Hematopoietic multipotent progenitor cell treated with erythropoietin and hydrocortisone succinate and interleukin-3 and kit ligand, for 17 days (in vitro differentiated cells): ENCODE data around the gene ZFR2.

Source experiments
- DNase-seq: peaks from one replicate; pipeline ENCODE4 v3.0.0-alpha.2; 2015; ENCODE audit warnings: low spot score

Gene ZFR2

DNA sequence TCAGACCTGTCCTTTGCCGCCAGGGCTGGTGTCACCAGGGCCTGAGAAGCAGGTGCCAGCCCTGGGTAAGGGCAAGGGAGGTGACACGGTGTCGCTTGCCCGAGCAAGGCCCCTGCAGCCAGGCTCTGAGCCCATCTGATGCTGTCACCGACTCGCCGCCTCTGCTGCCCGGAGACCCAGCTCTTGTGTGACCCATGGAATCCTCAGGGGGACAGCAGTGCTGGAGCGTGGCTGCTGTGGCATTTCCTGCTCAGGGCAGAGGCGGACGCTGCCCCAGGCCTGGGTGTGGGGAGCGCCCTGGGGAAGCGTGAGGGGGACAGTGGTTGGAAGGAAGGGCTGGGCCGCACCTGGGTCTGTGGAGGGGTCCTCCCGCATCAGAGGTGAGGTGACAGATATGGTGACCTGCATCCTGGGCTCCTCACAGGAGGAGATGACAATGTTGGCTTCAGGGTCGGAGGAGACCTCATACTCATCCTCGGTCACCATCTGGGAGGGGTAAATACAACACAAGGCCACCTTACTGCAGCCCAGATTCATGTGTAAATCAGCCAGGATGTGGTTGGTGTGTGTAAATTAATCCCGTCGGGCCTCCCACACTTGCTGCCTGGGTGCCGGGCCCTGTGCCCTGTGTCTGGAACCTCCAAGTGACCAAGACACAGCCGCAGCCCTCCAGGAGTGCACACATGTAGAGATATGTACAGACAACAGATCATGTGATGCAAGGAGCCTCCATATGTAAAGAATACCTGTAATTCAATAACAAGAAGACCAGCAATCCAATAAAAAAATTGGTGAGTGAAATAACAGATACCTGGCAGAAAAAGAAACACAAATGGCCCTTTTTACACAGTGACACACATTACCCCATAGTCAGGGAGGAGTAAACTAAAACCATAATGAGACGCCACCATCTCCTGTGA is 55.1 kb downstream of the ZFR2 start:
- no peak for DNase-seq

DNA sequence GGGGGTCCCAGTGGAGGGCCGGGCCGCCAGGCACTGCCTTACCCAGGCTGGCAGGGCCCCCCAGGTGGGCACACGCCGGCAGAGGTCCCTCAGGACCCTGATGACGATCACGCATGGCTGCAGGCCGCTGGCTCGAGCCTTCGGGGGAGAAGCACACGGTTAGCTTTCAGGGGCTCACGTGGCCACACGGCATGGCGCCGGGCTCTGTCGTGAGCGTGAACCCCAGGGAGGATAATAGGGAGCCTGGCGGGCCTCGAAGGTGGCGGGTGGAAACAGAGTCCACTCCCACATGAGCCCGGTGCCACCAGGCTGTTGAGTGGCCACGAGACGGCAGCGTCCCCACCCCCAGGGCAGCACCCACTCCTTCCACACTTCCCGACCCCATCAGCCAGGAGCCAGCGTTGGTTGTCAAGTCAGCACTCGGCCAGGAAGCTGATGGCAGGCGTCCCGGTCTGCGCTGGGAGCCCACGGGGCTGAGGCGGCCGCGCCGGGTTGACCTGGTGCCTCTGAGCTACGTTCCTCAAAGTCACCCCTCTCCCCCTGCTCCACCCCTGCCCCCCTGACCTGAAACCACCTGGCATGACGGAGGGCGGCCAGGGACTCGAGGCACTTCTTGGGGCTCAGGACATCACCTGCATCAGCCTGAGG is 58.0 kb downstream of the ZFR2 start:
- DNase-seq = no peak

DNA sequence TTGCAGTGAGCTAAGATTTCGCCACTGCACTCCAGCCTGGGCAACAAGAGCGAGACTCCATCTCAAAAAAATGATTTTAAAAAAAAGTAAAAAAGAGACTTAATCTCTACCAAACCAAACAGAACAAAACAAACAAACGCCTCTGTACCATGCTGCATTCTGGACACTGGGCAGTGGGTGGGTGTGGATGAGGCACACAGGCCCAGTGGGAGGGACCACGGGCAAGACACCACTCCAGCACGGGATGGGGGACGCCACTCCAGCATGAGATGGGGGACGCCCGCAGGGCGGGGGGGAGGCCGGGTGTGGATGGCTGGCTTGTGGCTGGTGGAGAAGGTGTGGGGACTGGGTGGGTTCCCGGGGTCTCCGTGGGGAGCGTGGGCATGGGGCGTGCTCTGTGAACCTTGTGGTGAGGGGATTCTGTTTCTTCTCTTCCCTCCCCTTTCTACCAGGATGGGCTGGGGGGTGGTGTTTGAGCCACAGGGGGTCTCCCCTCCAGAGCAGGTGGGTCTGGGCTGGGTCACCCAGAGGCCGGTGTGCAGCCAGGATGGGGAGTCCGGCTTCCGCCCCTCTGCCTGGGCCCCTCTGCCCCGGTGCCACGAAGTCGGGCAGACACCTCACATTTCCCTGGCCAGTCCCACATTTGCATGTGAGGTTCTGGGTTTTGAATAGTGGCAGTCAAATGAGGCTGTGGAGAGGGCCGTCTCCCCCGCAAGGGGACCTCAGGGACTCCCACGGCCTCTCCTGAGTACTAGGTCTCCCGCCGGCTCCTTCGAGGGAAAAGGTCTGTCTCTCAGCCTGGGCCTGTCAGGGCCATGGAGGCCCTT is 58.7 kb downstream of the ZFR2 start:
- DNase-seq = no peak

DNA sequence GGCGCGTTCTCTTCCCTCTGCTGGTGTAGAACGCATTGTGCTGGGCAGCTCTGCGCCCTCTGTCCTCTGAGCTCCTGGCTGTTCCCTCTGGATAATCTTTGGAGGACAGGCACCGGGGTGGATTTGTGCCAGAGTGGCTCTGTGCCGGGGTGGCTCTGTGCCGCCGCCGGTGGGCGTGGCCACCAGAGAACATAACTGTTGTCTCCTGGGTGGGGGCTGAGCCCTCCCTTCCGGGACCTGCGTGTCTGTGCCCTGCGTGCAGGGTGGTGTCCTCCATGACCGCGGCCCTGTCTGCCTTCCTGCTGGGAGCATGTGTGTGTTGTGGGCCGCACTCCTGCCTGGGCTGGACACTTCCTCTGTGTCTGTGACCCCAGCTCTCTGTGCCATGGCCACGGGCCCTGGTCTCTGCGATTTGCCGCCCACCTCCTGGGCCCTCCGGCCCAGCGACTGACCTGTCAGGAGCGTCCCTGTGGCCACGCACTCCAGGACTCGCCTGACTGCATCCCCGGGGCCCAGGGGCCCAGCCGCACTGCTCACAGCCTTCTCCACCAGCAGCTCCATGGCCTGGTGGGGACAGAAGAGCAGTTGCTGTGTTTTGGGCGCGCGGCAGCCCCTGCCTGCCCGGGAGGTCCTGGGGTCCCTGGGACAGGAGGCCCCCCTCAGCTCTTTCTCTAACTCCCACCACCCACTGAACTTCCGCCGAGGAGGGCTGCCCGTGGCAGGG is 60.3 kb downstream of the ZFR2 start:
- no peak for DNase-seq

DNA sequence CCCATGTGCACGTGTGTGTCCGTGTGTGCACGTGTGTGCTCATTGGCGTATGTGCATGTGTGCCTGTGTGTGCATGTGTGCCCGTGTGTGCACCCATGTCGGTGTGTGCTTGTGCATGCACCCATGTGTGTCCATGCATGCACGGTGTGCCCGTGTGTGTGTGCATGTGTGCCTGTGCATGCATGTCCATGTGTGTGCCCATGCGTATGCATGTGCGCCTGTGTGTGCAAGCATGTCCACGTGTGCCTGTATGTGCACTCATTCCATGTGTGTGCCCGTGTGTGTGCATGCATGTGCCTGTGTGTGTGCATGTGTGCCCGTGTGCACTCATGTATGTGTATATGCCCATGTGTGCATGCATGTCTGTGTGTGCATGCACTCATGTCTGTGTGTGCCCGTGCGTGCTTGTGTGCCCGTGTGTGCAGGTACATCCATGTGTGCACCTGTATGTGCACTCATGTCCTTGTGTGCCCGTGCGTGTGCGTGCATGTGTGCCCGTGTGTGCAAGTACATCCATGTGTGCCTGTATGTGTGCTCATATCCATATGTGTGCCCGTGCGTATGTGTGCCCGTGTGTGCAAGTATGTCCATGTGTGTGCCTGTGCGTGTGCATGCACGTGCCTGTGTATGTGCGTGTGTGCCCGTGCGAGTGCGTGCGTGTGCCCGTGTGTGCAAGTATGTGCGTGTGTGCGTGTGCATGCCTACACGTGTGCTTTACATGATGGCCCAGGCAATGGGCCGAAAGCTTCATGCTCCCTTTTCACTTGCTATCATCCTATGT is 61.1 kb downstream of the ZFR2 start:
- DNase-seq = no peak

DNA sequence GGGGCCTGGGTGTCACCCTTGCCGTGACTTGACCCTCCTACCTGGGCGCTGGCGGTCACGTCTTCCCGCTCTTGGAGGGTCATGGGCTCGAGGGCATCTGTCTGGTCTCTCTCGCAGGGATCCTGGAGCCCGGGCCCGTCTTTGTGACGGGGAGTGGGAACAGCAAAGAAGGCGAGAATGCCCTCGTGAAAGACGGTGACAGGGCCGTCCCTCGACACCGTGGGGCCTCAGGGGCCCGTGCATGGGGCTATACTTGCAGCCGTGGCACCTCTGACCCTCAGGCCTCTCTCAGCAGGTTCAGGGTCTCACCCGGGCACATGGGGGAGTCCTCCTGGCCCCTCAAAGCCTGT is 61.7 kb downstream of the ZFR2 start:
- no peak for DNase-seq

DNA sequence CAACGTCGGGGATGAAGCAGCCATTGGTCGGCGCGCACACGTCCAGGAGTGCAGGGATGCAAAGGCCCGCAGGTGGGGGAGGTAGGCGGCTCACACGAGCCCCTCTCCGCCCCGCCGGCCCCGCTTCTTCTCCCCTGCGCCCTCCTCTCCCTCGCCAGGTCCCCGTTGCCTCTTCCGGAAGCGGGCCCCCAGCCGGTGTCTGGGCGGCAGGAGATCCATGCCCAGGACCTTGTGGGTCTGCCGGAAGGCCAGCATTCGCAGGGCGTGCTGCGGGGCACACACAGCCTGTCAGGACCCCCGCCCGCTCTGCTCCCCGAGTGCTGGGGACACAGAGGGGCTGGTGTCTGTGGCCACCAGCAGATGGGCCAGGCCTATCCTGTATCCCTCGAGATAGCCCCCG is 63.0 kb downstream of the ZFR2 start:
- no peak for DNase-seq

DNA sequence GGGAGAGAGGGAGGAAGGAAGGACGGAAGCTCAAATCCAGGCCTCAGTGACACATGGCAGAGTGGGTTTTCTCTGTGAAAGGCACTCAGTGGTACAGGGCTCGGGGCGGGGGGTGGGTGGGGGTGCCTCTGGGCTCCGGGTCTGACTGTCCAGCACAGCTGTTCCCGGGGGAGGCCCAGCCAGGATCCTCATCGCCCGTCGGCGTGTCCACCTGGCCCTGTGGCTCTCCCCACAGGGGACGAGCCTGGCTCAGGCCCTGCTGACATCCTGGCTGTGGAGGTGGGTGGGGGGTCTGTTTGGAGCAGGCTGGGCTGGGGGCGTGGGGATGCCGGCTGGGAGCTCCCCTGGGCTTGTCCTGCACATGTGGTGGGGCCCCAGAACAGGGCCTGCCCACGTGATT is 64.4 kb downstream of the ZFR2 start:
- DNase-seq = no peak

DNA sequence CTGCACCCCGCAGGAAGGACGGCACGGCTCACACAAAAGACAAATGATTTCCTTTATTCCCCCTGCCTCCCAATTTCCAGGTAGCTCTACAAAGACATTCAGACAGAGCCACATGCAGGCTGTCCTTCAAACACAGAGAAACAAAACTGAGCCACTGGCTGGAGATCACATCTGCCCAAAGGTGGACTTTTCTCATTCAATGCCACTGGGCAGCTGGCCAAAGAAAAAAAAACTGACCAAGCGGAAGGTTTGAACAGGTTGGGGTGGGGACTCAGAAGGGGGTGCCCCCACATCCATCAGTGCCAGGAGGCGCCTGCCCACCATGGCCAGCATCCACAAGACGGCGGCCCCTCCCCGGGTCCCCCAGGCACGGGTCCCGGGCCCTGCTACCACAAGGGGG is 64.9 kb downstream of the ZFR2 start:
- no peak for DNase-seq

DNA sequence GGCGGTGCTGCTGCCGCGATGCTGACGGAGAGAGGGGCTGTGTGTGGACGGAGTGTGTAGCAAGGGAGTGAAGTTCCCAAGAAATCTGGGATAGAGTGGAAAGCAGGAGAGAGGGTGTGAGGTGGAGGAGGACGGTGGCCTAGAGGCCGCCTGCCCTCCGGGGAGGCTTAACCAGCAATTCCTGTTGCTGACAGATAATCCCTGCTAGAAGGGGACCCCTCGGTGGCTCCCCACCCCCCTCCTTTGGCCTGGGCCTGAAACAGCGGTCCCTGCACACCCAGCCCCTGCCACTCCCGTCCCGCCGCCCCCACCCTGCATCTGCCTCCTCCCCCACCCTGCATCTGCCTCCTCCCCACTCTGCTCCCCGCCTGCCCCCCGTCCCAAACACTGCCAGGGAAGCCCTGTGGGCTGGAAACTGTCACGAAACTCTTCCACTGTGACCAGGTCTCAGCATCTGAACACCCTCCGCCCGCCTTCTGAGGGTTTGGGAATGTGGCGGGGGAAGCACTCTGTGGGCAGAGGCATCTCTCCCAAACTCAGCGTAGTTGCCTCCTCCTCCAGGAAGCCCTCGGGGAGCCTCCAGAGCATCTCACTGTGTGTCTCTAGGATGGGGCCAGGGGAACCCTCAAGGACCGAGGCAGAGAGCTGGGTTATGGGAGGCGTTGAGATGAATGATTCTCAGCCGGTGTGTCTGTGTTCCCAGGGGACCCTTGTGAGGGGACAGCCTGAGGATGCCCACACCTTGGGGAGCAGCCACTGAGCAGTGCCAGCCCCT is 65.5 kb downstream of the ZFR2 start:
- no peak for DNase-seq

DNA sequence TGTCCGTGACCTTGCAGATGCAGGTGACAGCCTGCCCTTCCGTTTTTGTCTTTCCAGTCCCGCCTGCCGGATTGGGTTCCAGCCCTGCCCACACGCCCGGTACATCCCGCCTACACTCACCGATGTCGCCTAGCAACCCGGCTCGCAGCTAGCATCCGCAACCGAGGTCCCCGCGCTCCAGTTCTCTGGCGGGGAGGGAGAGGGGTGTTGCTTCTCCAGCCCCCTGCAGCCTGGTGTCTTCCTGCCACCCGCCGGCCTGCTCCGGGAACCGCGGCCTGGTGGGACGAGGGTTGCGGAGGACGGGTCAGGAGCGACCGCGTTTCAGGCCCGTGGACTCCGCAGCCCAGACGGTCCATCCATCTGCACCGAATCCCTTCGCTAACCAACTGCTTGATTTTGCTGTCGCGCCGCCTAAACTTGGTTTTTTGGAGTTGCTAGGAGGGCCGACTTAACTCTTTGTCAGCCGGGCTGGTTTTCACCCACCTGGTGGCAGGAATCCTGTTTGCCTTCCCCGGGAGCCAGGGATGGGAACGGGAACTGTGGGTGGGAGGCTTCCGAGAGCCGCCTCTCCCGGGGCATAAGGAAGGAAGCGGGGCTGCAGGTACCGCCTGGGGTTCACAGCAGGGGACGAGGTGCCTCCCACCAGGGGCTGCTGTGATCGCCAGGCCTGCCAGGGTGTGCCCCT is 67.3 kb downstream of the ZFR2 start:
- DNase-seq = no peak

DNA sequence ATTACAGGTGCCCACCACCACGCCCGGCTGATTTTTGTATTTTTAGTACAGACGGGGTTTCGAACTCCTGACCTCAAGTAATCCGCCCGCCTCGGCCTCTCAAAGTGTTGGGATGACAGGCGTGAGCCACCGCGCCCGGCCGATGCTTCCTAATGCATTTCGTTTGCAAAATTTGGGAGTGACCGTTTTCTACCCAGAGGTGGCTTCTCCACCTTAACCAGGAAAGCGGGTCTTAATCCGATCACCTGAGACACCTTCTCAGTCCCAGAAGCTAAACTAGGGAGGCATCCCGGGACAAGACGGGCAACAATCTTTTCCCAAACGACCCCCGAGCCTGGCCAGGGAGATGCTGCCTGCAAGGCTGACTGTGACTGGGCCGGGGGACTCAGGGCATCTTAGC is 67.8 kb downstream of the ZFR2 start:
- DNase-seq = no peak

DNA sequence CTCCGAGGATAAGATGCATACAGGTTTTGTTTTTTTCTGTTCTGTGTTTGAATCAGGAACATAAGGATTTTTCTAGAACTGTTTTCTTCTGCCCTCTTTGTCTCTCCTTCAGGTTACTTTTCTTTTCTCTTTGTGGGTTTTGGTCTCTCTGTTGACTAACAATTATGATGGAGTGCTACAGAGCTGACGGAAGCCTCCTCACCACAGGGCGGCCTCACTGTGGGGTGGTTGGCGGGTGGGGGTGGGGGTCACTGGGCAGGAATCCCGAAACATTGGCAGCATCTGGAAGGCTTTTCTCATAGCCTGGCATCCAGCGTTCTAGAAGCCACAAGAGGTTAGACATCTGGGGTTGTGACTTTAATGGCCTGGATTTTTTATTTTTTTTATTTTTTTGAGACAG is 70.7 kb downstream of the ZFR2 start:
- DNase-seq = no peak

DNA sequence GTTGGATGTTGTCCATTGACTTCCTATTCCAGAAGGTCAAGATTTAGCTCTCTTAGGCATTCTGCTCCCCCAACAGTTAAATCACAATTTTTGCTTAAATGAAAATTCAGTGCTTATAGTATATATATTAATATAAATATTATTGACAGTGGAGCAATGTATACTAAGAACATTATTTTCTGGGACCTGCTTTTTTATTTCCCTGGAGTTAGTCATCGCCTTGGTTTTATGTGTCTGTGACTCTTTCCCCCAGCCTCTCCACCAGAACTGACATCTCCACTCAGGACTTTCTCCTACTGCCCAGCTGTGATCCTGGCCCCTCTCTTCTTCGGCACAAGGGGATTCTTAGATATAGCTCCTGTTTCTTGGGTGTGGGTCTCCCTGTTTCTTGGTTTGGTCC is 72.5 kb downstream of the ZFR2 start:
- DNase-seq = no peak

DNA sequence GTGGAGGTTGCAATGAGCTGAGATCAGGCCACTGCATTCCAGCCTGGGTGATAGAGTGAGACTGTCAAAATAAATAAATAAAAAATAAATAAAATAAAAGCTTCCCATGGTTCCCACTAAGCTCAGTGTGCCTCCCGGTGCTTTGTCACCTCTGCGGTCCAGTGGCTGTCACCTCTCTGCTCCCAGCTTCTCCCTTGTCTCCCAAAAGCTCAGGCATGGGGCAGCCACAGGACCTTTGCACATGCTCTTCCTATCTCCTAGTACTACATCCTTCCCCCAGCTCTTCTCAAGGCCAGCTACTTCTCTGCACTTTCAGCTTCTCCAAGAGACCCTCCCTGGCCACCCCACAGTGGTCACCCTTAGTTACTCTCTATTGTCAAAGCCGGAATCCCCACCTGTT is 75.0 kb downstream of the ZFR2 start:
- DNase-seq = no peak

DNA sequence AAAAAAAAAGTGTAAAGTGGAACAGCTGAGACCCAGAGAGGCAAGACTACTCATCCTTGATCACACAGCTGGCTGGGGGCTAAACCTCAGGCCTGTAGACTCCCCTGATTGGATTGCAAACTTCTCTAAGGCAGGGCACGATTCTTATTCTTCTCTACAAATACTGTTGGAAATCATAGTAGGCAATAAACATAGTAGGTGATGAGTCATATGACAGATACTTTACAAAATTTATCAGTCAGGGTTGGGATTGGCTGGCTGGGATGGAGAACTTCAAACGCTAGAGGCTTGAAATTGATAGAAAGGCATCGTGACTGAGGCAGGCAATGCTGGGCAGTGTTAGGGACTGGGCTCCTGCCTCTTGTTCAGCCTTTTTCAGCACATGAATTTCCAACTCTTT is 76.7 kb downstream of the ZFR2 start:
- no peak for DNase-seq

DNA sequence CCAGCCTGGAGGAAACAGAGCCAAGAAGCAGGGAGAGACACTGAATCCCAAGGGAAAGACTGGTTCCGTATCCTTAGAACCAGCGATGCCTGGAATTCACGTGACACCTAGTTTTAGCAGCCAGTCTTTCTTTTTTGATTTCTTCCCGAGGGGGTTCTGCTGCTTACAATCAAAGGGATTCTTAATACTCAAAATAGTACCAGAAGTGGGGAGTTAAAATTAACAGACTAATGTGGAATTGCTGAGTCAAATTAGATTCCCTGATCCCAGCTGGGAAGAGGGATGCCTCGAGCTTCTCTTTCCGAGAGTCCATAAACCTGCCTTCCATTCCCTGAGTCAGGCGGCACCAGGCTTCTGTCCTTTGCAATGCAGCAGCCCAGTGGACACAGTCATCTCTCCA is 77.9 kb downstream of the ZFR2 start:
- no peak for DNase-seq

DNA sequence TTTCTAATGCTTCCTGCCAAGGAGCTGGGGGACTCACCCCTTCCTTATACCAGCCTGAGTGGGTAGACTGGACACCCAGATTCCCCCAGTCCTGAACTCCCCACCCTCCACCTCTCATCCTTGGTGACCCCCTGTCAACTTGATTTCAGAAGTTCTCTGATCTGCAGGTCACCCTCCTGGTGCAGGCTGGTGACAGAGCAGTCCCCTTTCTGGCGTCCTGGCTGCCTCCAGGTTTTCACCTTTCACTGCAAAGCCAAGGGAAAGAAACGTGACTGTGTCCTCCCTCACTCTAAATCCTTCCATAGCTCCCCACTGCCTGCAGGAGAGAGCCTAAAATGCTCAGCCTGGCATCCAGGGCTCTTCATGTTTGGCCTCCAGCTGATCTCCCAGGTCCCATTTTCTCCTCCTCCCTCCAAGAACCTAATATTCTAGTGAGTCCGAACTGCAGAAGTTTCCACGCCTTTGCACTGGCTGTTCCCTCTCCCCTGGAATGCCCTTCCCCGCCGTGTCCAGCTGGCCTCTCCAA is 78.6 kb downstream of the ZFR2 start:
- no peak for DNase-seq

DNA sequence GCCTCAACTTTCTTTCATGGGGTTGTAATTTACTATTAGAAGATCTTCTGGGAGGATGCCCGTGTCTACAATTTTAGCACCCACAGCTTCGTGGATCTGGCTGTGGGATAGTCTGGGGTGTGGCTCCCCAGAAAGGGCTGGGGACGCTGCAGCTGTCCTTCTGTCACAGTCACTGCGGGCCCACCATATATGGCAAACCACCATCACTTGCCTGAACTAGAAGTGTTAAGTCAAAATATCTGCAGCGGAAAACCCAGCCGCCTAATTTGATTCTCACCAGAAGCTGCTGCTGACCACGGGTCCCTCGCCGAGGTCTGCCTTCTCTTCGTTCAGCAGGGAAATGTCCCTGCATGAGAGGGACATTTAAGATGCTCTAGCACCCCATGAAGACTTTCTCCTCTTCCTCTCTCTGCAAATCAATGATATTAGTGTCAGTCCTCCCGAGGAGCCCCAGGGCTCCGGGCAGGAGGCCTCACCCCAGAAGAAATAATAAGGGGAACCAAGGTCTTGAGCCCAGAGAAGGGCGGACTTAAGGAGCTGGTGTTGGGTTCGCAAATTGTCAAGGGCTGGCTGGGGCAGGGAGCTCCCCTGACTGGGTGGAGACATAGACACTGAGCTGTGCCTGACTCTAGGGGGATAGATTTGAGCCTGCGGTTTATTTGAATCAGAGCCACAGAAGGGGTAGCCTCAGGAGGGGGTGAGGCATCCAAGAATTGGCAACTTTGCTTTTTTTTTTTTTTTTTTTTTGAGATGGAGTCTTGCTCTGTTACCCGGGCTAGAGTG is 79.7 kb downstream of the ZFR2 start:
- DNase-seq = no peak
